B cell (primary cell): ENCODE results near the gene TRAPPC5.

Experiments used
- EZH2 ChIP-seq: IDR thresholded peaks from 2 replicates; pipeline ENCODE4 v1.6.1; 2012; ENCODE audit warnings: borderline replicate concordance, low read depth, mild to moderate bottlenecking, moderate library complexity, low read length; ENCODE audit not compliant: insufficient read depth, poor library complexity, severe bottlenecking
- TF ChIP-seq, protein P1 (sequence below): fragments of 200-600 bp; IDR thresholded peaks from one replicate; pipeline ENCODE4 v1.8.0; 2022; ENCODE audit warnings: antibody characterized with exemption, mild to moderate bottlenecking

DNA sequence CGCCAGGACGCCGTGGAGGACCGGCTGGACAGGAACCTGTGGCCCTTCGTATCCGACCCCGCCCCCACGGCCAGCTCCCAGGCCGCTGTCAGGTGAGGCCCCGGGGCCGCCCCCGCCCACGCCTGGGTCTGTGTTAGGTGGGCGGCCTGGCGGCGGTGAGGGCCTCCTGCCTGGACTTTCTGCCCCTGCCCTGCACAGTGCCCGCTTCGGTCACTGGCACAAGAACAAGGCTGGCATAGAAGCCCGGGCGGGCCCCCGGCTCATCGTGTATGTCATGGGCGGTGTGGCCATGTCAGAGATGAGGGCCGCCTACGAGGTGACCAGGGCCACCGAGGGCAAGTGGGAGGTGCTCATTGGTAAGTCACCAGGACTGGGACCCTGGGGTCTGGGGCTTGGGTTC is 33.5 kb upstream of the TRAPPC5 start:
- TF ChIP-seq, protein P1, sequence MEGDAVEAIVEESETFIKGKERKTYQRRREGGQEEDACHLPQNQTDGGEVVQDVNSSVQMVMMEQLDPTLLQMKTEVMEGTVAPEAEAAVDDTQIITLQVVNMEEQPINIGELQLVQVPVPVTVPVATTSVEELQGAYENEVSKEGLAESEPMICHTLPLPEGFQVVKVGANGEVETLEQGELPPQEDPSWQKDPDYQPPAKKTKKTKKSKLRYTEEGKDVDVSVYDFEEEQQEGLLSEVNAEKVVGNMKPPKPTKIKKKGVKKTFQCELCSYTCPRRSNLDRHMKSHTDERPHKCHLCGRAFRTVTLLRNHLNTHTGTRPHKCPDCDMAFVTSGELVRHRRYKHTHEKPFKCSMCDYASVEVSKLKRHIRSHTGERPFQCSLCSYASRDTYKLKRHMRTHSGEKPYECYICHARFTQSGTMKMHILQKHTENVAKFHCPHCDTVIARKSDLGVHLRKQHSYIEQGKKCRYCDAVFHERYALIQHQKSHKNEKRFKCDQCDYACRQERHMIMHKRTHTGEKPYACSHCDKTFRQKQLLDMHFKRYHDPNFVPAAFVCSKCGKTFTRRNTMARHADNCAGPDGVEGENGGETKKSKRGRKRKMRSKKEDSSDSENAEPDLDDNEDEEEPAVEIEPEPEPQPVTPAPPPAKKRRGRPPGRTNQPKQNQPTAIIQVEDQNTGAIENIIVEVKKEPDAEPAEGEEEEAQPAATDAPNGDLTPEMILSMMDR: no peak
- no peak for TF ChIP-seq EZH2
